ENCODE results near the gene TSKU. TPM values are rescaled to one million over a fixed set of nuclear protein-coding genes. Genes with fewer than 3 reads are reported as not detected.

Gene TSKU
- total and polyA plus RNA-seq, 8 donors, result 2.7 to 25.2 (median 10.7) TPM

DNA sequence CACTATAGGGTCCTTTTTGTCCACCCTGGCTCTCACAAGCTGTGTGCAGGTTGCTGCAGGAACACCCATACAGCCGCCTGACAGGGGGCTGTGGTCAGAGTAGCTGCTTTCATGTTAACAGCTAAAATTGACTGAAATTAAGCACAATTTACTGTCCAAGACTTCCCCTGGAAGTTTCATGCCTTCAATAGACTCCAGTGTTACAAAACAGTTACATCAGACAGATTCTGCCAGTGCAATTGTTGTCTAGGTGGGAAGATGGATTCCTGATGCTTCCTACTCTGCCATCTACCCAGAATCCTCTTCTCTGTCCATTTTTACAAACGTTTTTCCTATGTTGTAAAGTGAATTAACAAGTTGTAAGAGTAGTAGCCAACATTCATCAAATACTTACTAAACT is 5.3 kb upstream of the TSKU start:
- H3K4me3 ChIP-seq, result no peak overlapping the region
- FAIRE-seq (no peak), DNase-seq (peak in 2 of 6 donors; percentile 4 to 19), ATAC-seq (no peak)
- WGBS, 2 donors, result 49 to 52% methylated on average over 2 of the region's 2 CpGs
- TF ChIP-seq, protein P1, sequence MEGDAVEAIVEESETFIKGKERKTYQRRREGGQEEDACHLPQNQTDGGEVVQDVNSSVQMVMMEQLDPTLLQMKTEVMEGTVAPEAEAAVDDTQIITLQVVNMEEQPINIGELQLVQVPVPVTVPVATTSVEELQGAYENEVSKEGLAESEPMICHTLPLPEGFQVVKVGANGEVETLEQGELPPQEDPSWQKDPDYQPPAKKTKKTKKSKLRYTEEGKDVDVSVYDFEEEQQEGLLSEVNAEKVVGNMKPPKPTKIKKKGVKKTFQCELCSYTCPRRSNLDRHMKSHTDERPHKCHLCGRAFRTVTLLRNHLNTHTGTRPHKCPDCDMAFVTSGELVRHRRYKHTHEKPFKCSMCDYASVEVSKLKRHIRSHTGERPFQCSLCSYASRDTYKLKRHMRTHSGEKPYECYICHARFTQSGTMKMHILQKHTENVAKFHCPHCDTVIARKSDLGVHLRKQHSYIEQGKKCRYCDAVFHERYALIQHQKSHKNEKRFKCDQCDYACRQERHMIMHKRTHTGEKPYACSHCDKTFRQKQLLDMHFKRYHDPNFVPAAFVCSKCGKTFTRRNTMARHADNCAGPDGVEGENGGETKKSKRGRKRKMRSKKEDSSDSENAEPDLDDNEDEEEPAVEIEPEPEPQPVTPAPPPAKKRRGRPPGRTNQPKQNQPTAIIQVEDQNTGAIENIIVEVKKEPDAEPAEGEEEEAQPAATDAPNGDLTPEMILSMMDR (IDR thresholded peaks at IDR 0.05), result no peak
- H3K36me3 ChIP-seq, result no peaks in the 10 kb centered on the region
- no peaks in the 10 kb centered on the region for H3K27me3 ChIP-seq
- H3K4me1 ChIP-seq, result no peaks in the 10 kb centered on the region
- no peaks in the 10 kb centered on the region for H3K9me3 ChIP-seq
- intact Hi-C loops (cut with DNase I), result no loop called here
- no peak overlapping the region for H3K27ac ChIP-seq

DNA sequence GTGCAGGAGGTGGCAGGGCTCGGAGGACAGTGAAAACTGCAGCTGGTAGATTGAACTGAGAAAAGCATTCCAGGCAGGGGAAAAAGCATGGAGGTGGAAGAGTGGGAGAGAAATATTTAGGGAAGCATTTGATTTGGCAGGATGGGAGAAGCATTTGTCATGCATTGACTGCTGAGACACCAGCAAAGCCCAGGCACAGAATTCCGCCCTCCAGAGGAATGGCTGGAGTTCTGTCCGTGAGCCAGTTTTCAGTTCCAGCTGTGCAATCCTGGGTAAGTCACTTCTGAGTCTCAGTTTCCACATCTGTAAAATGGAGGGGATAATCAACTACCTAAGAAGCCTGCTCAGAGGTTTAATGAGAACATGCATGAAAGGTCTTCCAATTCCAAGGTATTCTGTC is 4.3 kb upstream of the TSKU start:
- WGBS, 2 donors, result 90 to 92% methylated on average over 3 of the region's 3 CpGs
- intact Hi-C loops (cut with DNase I), result no loop called here
- ATAC-seq (no peak), DNase-seq (no peak), FAIRE-seq (no peak)
- no peaks in the 10 kb centered on the region for H3K27me3 ChIP-seq
- TF ChIP-seq, protein P1 (IDR thresholded peaks at IDR 0.05), result no peak
- H3K36me3 ChIP-seq, result no peaks in the 10 kb centered on the region
- H3K4me3 ChIP-seq, result no peak overlapping the region
- H3K9me3 ChIP-seq, result no peaks in the 10 kb centered on the region
- H3K27ac ChIP-seq, result no peak overlapping the region
- H3K4me1 ChIP-seq, result no peaks in the 10 kb centered on the region

DNA sequence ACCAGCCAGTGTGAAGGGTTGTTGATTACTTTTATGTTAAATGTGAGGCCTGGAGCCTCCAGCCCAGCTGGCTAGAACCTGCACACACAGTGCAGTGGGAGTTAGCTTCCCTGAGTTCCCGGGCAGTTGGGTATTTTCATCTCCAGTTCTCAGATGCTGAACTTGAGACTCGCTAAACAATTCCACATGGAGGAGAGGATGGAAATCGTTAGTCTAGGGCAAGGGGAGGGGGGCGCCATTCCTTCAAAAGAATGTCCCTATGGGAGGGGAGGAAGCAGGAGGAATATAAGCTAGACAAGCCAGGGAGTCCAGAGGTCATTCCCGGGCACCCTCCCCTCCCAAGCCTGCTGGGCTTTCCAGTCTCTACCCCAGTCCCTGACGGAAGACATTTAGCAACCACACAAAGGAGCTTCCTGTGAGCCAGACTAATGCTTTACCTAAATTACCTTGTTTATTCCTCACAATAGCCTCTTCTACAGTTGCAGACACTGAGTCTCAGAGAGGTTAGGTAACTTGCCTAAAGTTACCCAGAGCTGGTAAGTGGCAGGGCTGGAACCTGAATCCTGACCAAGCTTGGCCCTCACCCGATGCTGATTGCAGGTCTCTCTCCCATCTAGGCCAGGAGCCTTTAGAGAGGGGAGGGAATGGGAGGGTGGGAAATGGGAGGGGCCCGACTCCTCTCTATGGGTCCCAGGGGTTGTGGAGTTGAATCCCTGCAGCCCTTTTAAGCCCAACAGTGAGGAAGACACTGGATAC is 1.9 kb upstream of the TSKU start:
- H3K4me3 ChIP-seq, result no peak overlapping the region
- 60 to 63% methylated on average over 8 of the region's 8 CpGs for WGBS, 2 donors
- TF ChIP-seq, protein P1 (IDR thresholded peaks at IDR 0.05), result no peak
- H3K36me3 ChIP-seq, result no peaks in the 10 kb centered on the region
- ATAC-seq, result no peak
- no peaks in the 10 kb centered on the region for H3K9me3 ChIP-seq
- peak in 2 of 6 donors; percentile 16 to 33 for DNase-seq
- no peak overlapping the region for H3K27ac ChIP-seq
- no peaks in the 10 kb centered on the region for H3K4me1 ChIP-seq
- H3K27me3 ChIP-seq, result no peaks in the 10 kb centered on the region
- intact Hi-C loops (cut with DNase I), result no loop called here
- FAIRE-seq, result no peak

DNA sequence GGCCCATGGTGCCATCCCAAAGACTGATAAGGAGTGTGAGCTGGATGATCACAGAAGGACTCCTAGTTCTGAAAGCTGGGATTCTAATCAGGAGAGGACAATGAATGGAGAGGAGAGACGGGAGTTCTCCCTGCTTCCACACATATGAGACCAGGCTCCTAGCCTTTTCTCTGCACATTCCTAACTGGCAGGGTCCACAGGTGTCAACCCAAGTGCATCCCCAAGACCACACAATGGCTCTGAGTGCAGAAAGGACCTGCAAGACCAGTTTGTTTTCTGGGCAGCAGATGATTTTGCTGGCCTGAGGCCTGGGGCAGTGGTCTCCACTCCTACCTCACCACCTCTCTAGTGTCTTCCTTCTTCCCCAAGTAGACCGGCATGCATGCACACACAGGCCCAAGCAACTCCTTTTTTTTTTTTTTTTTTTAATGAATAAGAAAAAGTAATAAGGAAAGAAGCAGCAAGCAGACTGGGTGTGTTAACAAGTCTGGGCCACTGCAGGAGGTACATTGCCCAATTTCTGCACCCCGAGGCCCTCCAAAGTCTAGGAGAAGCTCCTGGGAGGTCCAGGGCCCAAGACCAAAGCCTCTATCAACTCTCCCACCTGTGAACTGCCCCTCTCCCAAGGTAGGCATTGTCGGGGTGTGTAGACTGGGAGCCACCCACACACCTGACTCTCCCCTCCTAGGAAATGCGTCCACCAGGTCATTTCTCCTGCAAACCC is 1.2 kb upstream of the TSKU start:
- TF ChIP-seq, protein P1 (IDR thresholded peaks at IDR 0.05), result no peak
- intact Hi-C loops (cut with DNase I), result no loop called here
- no peaks in the 10 kb centered on the region for H3K27me3 ChIP-seq
- DNase-seq (peak in 2 of 6 donors; percentile 22 to 46), FAIRE-seq (no peak), ATAC-seq (no peak)
- no peaks in the 10 kb centered on the region for H3K36me3 ChIP-seq
- peak overlapping the region in 3 of 4 donors; percentile 61 to 85 (median 82) for H3K4me3 ChIP-seq
- no peaks in the 10 kb centered on the region for H3K9me3 ChIP-seq
- peak overlapping the region in 3 of 4 donors; percentile 29 to 78 (median 76) for H3K27ac ChIP-seq
- WGBS, 2 donors, result 84 to 87% methylated on average over 5 of the region's 5 CpGs
- no peaks in the 10 kb centered on the region for H3K4me1 ChIP-seq
